ENCODE measurements around the gene GPC6.

GRCh38 chr13:93834051-93834450 is 607.4 kb downstream of the GPC6 start:
- peak; percentile 98 for TF ChIP-seq GATA3 (IDR thresholded peaks at IDR 0.05; ENCODE audit: low read depth, low read length)
- peak; percentile 53; the same call in 1 of the 2 replicates for TF ChIP-seq GATA2 (IDR thresholded peaks at IDR 0.05; ENCODE audit: low read depth, low read length)

Measured in SH-SY5Y (cell line).